GM12875 (cell line): ENCODE results near the gene PPP2R2D.
A peak's percentile ranks its signal among the peaks of the same experiment; 100 is the strongest.

Source experiments
- H3K4me3 ChIP-seq: one replicate; pipeline ENCODE4 v1.5.1; 2011; ENCODE audit warnings: low read depth, low read length, control low read depth
- CTCF ChIP-seq: IDR thresholded peaks from 2 replicates; pipeline ENCODE4 v1.5.1; 2011; ENCODE audit warnings: low read depth, mild to moderate bottlenecking, control low read depth, inconsistent platforms, low read length, moderate library complexity, borderline replicate concordance; ENCODE audit not compliant: insufficient read depth

The PPP2R2D gene

DNA sequence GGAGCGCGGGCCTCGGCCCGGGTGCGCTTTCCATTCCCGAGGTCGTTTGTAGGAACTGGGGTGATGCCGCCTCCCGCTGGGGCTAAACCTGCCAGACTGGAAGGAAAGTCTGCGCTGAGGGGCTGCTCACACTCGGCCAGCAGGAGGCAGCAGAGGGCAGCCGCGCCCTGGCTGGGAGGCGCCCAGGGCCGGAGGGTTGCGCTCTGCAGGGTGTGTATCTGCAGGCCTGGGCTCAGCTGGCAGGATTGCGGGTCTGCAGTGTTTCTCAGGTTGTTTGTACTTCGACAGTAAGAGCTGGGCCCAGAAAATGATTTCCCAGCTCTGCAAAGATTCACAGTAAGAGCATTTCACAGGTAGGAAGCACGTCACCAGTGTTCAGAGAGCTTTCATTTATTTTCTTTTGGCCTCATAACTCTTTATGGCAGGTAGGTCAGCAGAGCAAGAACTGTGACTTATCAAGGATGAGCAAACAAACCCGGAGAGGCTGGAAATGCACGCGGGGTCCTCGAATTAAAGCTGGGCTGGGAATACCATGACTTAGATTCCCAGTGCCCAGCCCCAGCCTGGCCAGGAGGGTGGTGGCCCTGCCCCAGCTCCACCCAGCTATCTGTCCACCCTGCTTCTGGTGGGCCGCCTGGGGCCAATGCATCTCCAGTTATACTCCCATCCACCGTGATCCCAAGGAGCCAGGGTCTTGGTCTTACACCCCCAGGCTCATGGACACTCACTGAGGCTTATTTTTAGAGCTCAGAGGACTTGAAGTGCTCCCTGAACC is 15.2 kb upstream of the PPP2R2D start:
- TF ChIP-seq CTCF: peak; percentile 98
- H3K4me3 ChIP-seq: no peak overlapping the region

GRCh38 chr10:131886237-131886636 is 14.6 kb upstream of the PPP2R2D start:
- no peak for TF ChIP-seq CTCF
- no peak overlapping the region for H3K4me3 ChIP-seq

GRCh38 chr10:131888186-131888604 is 12.6 kb upstream of the PPP2R2D start:
- no peak overlapping the region for H3K4me3 ChIP-seq
- TF ChIP-seq CTCF: no peak

DNA sequence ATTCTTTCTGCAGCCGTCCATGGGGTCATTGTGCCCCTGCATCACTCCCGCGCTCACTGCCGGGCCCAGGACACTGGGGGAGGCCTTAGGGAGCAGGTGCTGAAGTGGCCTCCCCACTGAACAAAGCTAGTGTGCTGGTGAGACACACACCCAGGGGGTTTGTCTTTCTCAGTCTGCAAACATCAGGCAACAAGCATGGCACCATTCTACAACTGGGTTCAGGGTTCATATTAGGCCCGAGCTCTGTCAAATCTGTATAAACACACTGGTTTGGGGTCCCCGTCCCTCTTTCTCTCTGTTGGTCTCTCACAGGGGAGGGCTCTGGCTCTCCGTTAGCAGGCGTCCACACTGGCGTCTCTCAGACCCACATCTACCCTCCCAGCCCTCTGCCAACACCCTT is 11.1 kb upstream of the PPP2R2D start:
- no peak for TF ChIP-seq CTCF
- H3K4me3 ChIP-seq: no peak overlapping the region

DNA sequence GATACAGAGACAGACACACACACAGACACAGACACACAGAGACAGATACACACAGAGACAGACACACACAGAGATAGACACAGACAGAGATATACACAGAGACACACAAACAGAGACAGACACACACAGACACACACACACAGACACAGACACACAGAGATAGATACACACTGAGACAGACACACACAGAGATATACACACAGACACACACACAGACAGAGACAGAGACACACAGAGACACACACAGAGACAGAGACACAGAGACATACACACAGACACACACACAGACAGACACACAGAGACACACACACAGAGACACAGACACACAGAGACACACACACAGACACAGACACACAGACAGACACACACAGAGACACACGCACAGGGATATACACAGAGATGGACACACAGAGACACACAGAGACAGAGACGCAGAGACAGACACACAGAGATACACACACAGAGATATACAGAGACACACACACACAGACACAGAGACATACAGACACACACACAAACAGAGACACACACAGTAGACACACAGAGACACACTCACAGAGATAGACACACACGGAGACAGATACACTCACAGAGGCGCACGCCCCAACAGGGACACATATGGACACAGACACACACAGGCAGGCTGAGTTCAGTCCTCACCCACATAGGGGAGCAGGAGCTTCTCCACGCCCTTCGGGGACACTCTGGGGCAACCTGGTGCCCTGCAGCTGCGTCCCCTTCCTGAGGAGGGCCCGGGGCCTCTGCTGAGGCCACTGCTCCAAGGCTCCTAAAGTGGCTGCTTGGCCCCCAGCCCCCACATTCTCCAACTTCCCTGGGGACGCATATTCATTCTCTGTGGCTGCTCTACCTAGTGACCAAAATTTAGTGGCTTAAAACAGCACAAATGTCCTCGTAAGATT is 10.3 kb upstream of the PPP2R2D start:
- no peak overlapping the region for H3K4me3 ChIP-seq

GRCh38 chr10:131891196-131891928 is 9.4 kb upstream of the PPP2R2D start:
- no peak for TF ChIP-seq CTCF
- no peak overlapping the region for H3K4me3 ChIP-seq

More for the DNA sequence above, 10.3 kb upstream of the PPP2R2D start:
- TF ChIP-seq CTCF: no peak
